NT2/D1 (cell line): Measurements from ENCODE around the gene KLC1.

Experiments used
- SUZ12 ChIP-seq: IDR thresholded peaks from 2 replicates; pipeline ENCODE4 v1.6.1; 2011; ENCODE audit not compliant: insufficient read length, insufficient read depth; ENCODE audit errors: extremely low read depth
- YY1 ChIP-seq: IDR thresholded peaks from 2 replicates; pipeline ENCODE4 v1.6.1; 2011; ENCODE audit not compliant: insufficient read length, insufficient read depth

GRCh38 chr14:103697206-103697602 is 68.2 kb downstream of the KLC1 start:
- no peak for TF ChIP-seq SUZ12
- no peak for TF ChIP-seq YY1
